ENCODE measurements around the gene LDLRAD4.

Gene LDLRAD4

GRCh38 chr18:13566941-13567746 is 348.6 kb downstream of the LDLRAD4 start:
- no peak for DNase-seq

GRCh38 chr18:13568443-13569392 is 350.2 kb downstream of the LDLRAD4 start:
- DNase-seq = no peak

DNA sequence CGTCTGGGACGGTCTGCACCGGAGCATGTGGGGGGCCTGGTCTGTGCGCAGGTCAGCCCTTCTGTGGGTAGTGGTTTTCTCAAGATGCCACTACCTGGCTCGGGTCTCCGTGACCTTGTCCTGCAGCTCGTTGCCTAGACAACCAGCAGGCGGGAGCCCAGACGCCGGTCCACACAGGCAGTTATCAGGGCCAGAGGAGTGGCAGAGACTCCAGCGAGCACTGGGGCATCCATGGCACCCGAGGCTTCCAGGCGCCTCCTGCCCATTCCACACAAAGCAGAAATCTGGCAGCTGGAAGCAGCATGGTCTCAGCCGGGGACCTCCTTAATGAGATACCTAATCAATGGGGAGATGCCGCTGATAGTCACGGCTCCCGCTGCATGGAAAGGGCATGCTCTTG is 351.7 kb downstream of the LDLRAD4 start:
- DNase-seq = no peak

- DNase-seq = no peak
These were observed 352.4 kb downstream of the LDLRAD4 start for GRCh38 chr18:13570856-13571495.

GRCh38 chr18:13572148-13572547 is 353.6 kb downstream of the LDLRAD4 start:
- DNase-seq = no peak

DNA sequence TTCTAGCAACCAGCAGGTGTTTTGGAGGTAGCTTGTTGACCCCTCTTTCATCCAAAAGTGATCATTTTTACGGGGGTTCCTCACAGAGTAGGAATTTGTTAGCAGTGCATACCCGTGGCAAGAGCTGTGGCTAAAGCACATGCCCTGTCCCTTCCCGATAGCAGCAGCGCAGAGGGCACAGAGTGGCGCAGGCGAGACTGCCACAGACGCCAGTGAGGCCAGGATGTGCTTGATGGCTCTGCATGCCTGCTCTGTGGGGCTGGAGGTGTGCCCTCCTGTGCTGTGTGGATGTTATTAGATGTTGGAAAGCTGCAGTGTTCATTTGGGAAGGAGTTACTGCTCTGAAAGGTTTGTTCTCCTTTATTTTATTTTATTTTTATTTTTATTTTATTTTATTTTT is 354.2 kb downstream of the LDLRAD4 start:
- DNase-seq = no peak

- DNase-seq = no peak
These were observed 355.2 kb downstream of the LDLRAD4 start for GRCh38 chr18:13573750-13574149.

- DNase-seq = no peak
These were observed 355.8 kb downstream of the LDLRAD4 start for GRCh38 chr18:13574355-13574754.

GRCh38 chr18:13574761-13575160 is 356.2 kb downstream of the LDLRAD4 start:
- no peak for DNase-seq

GRCh38 chr18:13576598-13576997 is 358.0 kb downstream of the LDLRAD4 start:
- no peak for DNase-seq

DNA sequence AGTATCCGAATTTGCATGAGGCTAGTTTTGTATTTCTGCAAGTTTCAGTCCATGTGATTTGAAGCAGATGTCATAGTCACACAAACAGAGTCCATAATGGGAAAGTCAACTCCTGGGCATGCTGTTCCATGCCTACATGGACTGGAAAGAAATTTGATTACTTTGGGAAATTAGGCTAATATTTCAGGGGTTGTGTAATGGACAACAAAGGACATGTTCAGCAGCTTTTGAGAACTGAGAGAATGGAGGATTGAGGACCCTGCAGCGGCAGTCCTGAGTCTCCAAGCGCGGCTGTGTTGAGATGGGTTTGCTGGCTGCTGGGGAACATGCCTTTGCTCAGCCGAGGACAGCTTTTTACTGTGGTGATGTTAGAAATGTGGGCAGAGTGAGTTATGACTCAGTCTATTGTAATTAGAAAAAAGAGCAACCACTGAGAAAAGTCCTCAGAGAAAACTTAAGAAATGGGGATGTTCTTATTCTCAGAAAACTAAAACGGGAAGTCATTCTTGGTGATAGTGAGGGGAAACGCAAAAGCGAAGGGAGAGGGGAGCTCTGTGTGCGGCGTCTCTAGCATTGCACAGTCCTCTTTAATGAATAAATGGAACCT is 358.6 kb downstream of the LDLRAD4 start:
- no peak for DNase-seq

GRCh38 chr18:13577781-13578180 is 359.2 kb downstream of the LDLRAD4 start:
- DNase-seq = no peak

DNA sequence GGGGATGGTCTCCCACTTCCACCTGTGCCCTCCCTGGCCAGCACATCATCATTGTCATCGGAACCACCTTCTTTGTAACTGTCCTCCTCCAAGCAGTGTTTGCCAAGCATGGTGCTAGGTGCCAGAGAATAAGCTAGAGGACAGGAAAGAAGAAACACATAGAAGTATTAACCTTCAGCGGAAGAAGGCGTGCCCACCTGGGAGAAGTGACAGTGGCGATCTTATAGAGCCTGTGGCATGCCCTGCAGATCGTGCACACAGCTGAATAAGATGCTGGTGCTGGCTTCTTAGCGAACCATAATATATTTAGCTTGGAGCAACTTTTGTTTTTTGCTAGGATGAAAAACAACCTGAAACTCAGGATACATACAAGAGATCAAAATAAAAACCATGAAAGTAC is 359.8 kb downstream of the LDLRAD4 start:
- no peak for DNase-seq

DNA sequence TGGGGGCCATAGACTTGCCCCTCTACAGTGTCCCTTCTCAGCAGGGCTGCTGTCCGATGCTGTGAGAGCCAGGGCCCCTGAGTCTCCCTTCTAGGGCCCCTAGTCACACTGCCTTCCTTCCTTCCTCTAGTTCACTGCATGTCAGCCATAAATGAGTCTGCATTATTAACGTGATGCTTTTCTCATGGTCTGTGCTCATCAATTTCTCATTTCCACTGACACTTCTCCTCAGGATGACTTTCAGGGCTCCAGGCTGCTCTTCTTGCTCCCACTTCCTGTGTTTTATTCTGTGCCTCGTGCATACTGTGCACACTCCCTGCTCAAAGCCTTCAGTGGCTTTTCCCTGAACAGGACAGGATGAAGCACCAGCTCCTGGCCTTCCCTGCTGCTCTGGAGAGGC is 361.3 kb downstream of the LDLRAD4 start:
- no peak for DNase-seq

- DNase-seq = no peak
These were observed 361.8 kb downstream of the LDLRAD4 start for GRCh38 chr18:13580351-13580750.

DNA sequence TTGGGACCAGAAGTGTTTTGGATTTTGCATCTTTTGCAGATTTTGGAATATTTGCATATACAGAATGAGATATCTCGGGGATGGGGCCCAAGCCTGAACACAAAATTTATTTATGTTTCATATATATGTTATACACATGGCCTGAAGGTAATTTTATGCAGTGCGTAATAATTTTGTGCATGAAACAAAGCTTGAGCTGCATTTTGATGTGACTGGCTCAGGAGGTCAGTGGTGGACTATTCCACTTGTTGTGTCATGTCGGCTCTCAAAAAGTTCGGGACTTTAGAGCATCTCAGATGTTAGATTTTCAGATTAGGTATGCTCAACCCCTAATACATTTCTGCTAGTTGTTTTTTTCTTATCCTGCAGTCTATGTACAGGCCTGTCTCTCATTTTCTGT is 362.4 kb downstream of the LDLRAD4 start:
- DNase-seq = no peak

- DNase-seq = no peak
These were observed 363.1 kb downstream of the LDLRAD4 start for GRCh38 chr18:13581496-13582177.

- no peak for DNase-seq
These were observed 363.7 kb downstream of the LDLRAD4 start for GRCh38 chr18:13582178-13582670.

- no peak for DNase-seq
These were observed 365.3 kb downstream of the LDLRAD4 start for GRCh38 chr18:13583576-13584550.

GRCh38 chr18:13584825-13585224 is 366.3 kb downstream of the LDLRAD4 start:
- DNase-seq = no peak

Data from activated CD4-positive, alpha-beta T cell treated with anti-CD3 and anti-CD28 coated beads, Interleukin-2, amount 50 U/mL, for 1 hour (primary cell).